Stimulated activated naive CD8-positive, alpha-beta T cell treated with anti-CD3 and anti-CD28 coated beads, Interleukin-15, amount 100 ng/mL, for 72 hours (primary cell): ENCODE data around the gene FDPS.
A peak's percentile ranks its signal among the peaks of the same experiment; 100 is the strongest.

ENCODE experiments used
- ATAC-seq: fragments of 150-1000 bp; cut with Tn5 transposase; 2 replicates; pipeline ENCODE4 v1.10.0; 2021; ENCODE audit warnings: mild to moderate bottlenecking, moderate library complexity
- DNase-seq, 2 donors: peaks; one replicate each; pipeline ENCODE4 v3.0.0; 2021 to 2022
- H3K27ac Mint-ChIP-seq, 2 donors: one replicate each; pipeline ENCODE4 v1.8.0; 2022; ENCODE audit warnings: mild to moderate bottlenecking in 2 of 2, mixed read lengths in 2 of 2, moderate library complexity in 2 of 2
- H3K27me3 Mint-ChIP-seq: one replicate; pipeline ENCODE4 v1.8.0; 2022; ENCODE audit warnings: mixed read lengths
- H3K4me1 Mint-ChIP-seq: one replicate; pipeline ENCODE4 v1.8.0; 2022; ENCODE audit warnings: mild to moderate bottlenecking, mixed read lengths
- H3K4me3 Mint-ChIP-seq, 2 donors: one replicate each; pipeline ENCODE4 v1.8.0; 2022; ENCODE audit warnings: mild to moderate bottlenecking in 2 of 2, mixed read lengths in 2 of 2, moderate library complexity in 1 of 2
- H3K9me3 Mint-ChIP-seq, 2 donors: one replicate each; pipeline ENCODE4 v1.8.0; 2022; ENCODE audit warnings: mixed read lengths in 2 of 2

The FDPS gene

GRCh38 chr1:155342842-155343241 lies 34.2 kb downstream of the FDPS start:
- no peak overlapping the region for H3K4me3 Mint-ChIP-seq
- no peaks in the 10 kb centered on the region for H3K4me1 Mint-ChIP-seq
- H3K9me3 Mint-ChIP-seq, result no peaks in the 10 kb centered on the region
- H3K27ac Mint-ChIP-seq, result peak overlapping the region in 1 of 2 donors; percentile 67
- H3K27me3 Mint-ChIP-seq, result no peaks in the 10 kb centered on the region
- DNase-seq, result no peak
- ATAC-seq, result no peak

DNA sequence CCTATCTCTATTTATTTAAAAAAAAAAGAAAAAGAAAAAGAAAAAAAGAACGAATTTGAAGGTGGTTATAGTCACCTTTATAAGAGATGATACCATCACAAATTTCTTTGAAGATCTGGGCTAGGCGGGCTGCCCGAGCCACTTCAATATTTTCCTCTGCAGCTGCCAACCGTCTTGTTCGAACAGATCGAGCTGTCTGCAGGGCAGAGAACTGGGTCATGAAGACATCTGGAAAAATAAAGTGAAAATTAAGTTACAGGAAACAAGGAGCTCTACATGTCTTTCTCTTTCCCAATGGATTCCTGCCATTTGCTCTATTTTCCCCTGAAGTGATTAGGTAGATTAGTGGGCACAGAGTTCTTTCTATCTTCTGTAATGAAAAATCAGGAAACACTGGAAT lies 44.0 kb downstream of the FDPS start:
- DNase-seq (no peak), ATAC-seq (no peak)
- H3K4me1 Mint-ChIP-seq, result no peaks in the 10 kb centered on the region
- H3K27me3 Mint-ChIP-seq, result no peaks in the 10 kb centered on the region
- H3K4me3 Mint-ChIP-seq, result no peak overlapping the region
- H3K27ac Mint-ChIP-seq, result peak overlapping the region; percentile 19 to 42
- H3K9me3 Mint-ChIP-seq, result no peaks in the 10 kb centered on the region

DNA sequence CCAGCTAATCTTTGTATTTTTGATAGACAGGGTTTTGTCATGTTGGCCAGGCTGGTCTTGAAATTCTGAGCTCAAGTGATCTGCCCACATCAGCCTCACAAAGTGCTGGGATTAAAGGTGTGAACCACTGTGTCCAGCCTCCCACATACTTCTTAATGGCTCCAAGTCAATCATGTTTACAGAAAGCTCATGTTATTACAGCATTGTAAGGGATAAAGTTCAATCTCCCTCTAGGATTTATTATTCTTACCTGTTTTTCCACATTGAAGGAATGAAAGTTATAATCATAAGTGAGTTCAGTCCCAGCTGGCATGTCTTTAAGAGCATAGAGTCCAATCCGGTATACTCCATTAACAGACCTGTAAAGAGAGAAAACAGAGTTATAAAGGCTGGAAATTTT lies 51.4 kb downstream of the FDPS start:
- no peak overlapping the region for H3K27ac Mint-ChIP-seq

More for the DNA sequence above, 51.4 kb downstream of the FDPS start:
- ATAC-seq (no peak), DNase-seq (no peak)
- no peaks in the 10 kb centered on the region for H3K9me3 Mint-ChIP-seq
- H3K4me1 Mint-ChIP-seq, result no peaks in the 10 kb centered on the region
- no peak overlapping the region for H3K4me3 Mint-ChIP-seq
- H3K27me3 Mint-ChIP-seq, result no peaks in the 10 kb centered on the region
